GM19324 (cell line): ENCODE data around the gene USP12.
"Not testable (repeated sequence)": the region's sequence is repeated elsewhere in the genome, so short reads cannot be mapped to it uniquely, and the experiment has no call there.

Experiments
- ATAC-seq: cut with Tn5 transposase; IDR thresholded peaks from one replicate; pipeline ENCODE4 v1.9.1; 2021; ENCODE audit warnings: mild to moderate bottlenecking, moderate library complexity; ENCODE audit not compliant: unreplicated experiment, low FRiP score

Gene USP12

GRCh38 chr13:27125357-27126282 is 46.0 kb downstream of the USP12 start:
- ATAC-seq, result no peak

- no peak for ATAC-seq
Measured at GRCh38 chr13:27124571-27124970, 47.0 kb downstream of the USP12 start.

- not testable (repeated sequence) for ATAC-seq
Measured at GRCh38 chr13:27123445-27123844, 48.2 kb downstream of the USP12 start.

- ATAC-seq, result no peak
Measured at GRCh38 chr13:27122036-27122435, 49.6 kb downstream of the USP12 start.

GRCh38 chr13:27120811-27121210 is 50.8 kb downstream of the USP12 start:
- no peak for ATAC-seq

GRCh38 chr13:27120011-27120410 is 51.6 kb downstream of the USP12 start:
- ATAC-seq, result no peak

GRCh38 chr13:27118428-27119054 is 53.1 kb downstream of the USP12 start:
- ATAC-seq, result no peak

GRCh38 chr13:27117952-27118351 is 53.7 kb downstream of the USP12 start:
- no peak for ATAC-seq

GRCh38 chr13:27117158-27117557 is 54.5 kb downstream of the USP12 start:
- ATAC-seq, result no peak

- ATAC-seq, result peak; percentile 64
Measured at GRCh38 chr13:27113436-27113835, 58.2 kb downstream of the USP12 start.

GRCh38 chr13:27112006-27112405 is 59.6 kb downstream of the USP12 start:
- ATAC-seq, result no peak

- ATAC-seq, result no peak
Measured at GRCh38 chr13:27110056-27110746, 61.4 kb downstream of the USP12 start.

GRCh38 chr13:27106144-27106543 is 65.5 kb downstream of the USP12 start:
- ATAC-seq, result no peak

GRCh38 chr13:27104606-27105005 is 67.0 kb downstream of the USP12 start:
- no peak for ATAC-seq

GRCh38 chr13:27101847-27102246 is 69.8 kb downstream of the USP12 start:
- ATAC-seq, result no peak

- ATAC-seq, result no peak
Measured at GRCh38 chr13:27101289-27101688, 70.3 kb downstream of the USP12 start.

- ATAC-seq, result no peak
Measured at GRCh38 chr13:27097691-27098090, 73.9 kb downstream of the USP12 start.

GRCh38 chr13:27091451-27091850 is 80.2 kb downstream of the USP12 start:
- no peak for ATAC-seq

- no peak for ATAC-seq
Measured at GRCh38 chr13:27088619-27089018, 83.0 kb downstream of the USP12 start.

- ATAC-seq, result no peak
Measured at GRCh38 chr13:27086599-27087265, 84.9 kb downstream of the USP12 start.

GRCh38 chr13:27083183-27083582 is 88.4 kb downstream of the USP12 start:
- ATAC-seq, result no peak
